Cerebellar cortex (tissue), 1 donor: ENCODE data around the gene PURA.

Experiments
- DNase-seq: peaks from one replicate; pipeline ENCODE4 v3.0.0-alpha.2; 2015; ENCODE audit warnings: low spot score

Gene PURA

GRCh38 chr5:140109759-140110645 is 3.9 kb upstream of the PURA start:
- no peak for DNase-seq

DNA sequence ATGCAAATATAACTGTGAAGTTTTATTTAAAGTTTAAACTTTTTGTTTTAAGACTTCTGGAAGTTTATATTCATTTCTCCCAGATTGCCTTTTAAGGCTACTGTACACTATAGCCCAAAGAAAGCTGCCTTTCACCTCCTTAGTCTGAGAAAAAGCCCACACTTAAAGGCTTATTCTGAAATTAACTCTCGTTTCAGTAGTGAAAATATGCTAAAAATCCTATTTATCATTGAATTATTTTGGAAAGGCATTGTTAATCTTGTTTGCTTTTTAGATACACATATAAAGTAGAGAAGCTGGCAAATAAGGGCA is 3.3 kb upstream of the PURA start:
- DNase-seq = no peak

DNA sequence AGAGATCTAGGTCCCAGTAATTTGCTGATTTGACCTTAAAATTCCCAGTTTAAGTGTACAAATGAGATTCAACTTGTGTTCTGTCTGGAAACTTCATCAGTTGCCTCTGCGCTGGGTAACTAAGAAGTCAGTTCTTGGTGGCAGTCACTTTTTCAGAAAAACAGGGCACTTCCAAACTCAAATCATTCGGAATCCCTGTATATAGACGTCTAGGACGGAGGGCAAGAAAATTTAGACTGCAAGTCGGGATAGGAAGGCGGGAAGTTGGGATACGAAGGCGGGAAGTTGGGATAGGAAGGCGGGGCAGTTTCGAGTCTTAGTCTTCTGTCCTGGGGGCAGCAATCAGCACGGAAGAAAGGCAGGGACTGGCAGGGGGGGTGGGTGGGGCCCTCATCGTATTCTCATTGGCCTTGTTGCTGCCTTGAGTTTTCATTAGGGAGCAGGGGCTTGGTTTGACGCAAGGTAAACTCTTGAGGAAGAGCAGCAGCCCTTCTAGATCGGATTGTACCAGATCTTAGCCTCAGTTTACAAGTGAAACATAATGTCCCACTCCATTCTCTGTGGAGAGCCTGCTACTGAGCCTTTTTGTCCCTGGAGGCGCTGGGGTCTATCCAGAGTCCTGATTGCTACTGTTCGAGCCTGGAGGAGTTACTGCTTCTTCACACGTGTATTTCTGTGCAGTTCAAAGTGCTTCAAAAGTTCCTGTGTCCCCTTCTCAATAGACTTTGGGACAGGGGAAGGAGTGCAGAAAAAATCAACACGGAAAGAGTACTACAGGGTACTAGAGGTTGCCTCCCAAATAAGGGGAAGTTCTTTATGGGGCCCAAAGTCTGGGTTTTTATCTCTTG is 2.7 kb upstream of the PURA start:
- peak; percentile 44 for DNase-seq

DNA sequence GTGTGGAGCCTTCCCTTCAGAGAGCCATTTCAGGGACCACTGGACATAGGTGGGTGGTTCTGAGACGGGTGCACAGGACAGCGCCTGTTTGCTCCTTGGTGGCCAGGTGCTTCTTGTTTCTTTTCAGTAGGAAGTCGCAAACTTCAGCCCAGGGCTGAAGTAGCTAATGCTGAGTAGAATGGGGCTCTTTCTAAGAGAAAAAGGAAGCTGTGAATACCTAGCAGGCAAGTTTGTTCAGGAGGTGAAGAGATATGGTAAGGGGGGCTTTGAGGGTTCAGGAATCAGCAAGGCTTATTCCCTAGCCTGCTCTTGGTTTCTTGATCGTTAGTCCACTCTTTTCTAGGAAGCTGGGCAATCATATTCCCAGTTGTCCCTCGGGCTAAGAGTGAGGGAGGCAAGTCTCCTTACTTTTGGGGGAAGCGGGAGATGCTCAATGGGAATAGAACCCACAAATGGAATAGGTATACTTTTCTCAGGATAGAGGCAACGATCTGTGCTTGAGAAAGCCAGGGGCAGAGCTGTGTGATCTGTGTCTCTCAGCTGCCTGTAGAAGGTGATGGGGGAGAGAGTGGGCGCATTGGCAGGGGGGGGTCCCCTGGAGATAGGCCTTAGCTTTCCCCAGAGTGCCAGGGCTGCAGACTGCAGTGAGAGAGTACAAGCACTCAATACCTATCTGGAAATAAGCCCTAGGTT is 1.9 kb upstream of the PURA start:
- DNase-seq = peak; percentile 27

GRCh38 chr5:140112685-140113179 is 1.2 kb upstream of the PURA start:
- peak; percentile 34 for DNase-seq

DNA sequence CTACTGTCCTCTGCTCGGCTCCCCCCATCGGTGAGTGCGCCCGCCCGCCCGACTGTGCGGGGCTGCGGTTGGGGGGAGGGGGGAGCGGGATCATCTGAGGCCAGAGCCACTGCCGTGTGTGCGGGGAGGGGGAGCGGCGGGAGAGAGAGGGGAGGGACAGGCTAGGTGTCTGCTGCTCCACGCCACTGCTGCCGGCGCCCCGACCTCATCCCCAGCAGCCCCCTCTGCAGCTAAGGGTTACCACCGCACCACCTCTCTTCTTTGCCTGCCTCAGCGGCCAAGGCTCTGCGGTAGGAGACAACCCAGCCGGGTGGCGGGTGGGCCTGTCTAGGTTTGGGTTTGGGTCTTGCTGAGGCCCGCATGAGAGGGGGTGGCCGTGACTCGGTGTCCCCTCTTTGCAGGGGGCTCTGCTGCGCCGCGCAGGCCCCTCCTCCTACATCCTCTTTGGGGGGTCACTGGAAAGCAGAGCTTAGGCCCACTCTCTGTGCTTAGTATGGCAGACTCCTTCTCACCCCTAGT is 670 bp upstream of the PURA start:
- DNase-seq = peak; percentile 31

DNA sequence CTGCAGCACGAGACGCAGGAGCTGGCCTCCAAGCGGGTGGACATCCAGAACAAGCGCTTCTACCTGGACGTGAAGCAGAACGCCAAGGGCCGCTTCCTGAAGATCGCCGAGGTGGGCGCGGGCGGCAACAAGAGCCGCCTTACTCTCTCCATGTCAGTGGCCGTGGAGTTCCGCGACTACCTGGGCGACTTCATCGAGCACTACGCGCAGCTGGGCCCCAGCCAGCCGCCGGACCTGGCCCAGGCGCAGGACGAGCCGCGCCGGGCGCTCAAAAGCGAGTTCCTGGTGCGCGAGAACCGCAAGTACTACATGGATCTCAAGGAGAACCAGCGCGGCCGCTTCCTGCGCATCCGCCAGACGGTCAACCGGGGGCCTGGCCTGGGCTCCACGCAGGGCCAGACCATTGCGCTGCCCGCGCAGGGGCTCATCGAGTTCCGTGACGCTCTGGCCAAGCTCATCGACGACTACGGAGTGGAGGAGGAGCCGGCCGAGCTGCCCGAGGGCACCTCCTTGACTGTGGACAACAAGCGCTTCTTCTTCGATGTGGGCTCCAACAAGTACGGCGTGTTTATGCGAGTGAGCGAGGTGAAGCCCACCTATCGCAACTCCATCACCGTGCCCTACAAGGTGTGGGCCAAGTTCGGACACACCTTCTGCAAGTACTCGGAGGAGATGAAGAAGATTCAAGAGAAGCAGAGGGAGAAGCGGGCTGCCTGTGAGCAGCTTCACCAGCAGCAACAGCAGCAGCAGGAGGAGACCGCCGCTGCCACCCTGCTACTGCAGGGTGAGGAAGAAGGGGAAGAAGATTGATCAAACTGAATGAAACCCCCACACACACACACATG is 654 bp downstream of the PURA start:
- DNase-seq = peak; percentile 52

GRCh38 chr5:140115186-140115500 is 1.2 kb downstream of the PURA start:
- DNase-seq = no peak

DNA sequence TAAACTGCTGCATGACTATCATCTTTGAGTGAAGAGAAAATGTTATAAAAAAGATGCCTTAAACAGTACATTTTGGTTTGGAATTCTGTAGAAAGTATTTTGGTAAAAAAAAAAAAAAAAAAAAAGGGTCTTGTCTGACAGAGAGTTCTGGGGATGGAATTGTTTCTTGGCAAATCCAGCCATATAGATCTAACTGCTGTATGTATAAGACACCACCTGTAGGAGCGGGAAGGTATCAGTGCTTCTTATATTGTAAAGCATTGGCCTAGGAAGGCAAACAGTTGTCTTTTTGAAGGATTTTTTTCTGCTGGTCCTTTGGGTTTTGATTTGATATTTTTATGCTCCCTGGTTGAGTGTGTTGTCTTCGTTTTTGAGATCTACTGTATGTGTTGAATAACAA is 2.8 kb downstream of the PURA start:
- peak; percentile 31 for DNase-seq

DNA sequence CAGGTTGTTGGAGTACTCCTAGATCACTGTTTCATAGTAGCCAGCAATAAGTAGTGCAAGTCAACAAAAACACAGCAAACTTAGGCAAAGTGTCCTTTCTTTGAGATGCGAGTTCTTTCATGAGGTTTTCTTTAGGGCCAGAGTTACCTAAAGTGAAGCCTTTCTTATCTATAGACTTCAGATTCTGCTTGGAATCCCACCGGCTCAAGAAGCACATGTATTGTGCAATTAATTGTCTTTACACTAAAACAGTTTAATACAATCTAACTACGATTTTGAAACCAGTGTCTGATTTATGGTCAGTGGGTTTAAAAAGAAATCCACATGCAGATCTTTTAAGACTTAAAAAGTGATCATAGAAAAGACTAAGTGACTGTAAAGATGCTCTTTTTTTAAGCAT is 3.6 kb downstream of the PURA start:
- DNase-seq = no peak

GRCh38 chr5:140118302-140118936 is 4.5 kb downstream of the PURA start:
- DNase-seq = peak; percentile 31

DNA sequence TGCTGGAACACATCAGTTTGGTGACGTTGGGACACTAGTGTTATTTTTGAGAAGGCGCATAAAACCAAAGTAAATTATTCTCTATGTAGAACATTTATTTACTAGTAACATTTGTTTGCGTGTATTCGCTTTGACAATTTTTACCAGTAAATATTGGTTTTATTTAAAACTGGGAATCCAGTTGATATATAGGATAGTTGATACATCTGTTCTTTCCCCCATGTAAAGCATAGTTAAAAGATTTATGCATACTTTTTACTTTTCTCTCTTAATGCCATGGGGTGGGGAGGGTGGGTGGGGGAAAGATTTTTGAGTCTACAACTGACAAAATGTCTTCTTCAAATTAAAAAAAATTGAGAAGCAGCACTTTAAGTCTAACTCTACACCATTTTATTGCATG is 11.7 kb downstream of the PURA start, which contains the start of gene IGIP:
IGIP (plus strand) TSS at position 301 of the 400 bp plus-strand sequence. CDS start 2,540 bp downstream, outside the sequence.
- DNase-seq = no peak

DNA sequence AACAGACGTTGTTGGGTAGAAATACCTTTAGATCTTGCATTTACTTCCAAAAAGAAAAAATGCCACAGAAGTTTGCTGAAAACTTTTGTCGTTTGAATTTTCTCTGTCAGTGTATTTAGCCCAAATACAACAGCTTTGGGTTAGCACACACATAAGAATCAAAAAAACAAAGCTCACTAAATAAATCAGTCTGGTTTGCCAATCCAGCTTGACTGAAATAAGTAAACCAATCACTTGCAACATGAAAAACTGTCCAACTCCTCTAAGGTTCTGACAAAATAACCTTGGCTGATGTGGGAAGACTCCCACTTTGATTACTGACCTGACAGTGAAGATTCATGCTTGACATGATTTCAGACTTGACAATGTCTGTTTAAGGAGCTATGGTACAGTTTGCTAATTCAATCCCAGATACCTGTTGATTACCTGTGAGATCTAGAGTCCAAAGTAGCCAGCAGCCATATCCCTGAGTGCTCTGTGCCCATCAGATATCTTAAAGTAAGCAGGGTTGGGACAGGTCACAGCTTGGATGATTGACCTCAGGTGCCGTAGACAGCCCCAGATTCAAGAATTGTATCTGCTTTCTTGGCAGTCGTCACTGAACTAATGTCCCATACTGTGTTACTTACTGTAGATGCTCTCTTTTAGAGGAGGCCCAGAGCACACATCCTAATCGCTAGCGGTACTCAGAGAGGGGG is 12.6 kb downstream of the PURA start:
- DNase-seq = no peak

DNA sequence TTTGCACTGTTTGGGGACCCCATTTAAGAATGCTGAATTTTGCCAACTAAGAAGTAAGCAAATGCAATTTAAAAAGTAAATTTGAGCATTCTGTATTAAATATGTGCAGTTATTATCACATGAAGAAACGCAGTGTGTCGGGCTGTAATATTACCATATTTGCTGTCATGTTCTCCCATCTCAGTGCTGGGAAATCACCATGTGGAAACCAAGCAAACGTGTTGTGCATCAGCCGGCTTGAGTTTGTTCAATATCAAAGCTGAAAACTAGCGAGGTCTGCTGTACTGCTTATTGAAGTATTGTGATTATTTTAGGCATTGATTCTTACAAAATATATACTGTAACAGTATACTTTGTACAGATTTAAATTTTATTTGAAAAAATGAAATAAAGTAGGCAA is 14.5 kb downstream of the PURA start:
- no peak for DNase-seq

DNA sequence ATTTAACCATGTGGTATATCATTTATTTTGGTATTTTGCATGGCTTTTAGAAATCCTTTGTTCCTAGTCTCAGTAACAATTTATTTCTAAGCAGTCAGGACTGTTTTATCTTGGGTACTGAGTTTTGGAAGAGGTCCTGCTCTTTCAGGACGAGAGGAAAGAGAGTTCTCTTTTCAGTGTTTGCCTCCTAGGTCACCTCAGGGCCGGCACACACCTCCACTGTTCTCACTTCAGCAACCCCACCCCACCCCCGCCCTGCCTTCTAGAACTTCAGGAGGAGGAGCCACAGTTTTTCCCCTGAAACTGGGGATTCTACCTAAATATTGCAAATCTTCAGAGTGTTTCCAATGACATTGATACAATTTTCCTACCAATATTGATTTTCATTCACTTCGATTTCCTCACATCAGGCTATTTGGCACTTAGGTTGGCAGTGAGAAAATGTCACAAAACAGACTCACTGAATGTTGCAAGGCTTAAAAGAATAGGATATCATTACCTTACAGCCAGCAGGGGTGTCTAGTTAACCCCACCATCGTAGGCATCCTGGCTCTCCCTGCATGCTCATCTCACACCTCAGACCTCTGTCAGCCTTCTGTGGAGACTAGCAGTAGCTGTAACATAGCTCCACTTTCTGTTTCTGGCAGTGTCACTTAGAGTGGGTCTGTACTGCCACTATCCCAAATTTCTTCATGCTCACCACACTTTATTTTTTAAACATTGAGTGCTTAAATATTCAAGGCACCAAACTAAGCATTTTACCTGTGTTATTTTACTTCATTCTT is 17.2 kb downstream of the PURA start:
- DNase-seq = no peak

DNA sequence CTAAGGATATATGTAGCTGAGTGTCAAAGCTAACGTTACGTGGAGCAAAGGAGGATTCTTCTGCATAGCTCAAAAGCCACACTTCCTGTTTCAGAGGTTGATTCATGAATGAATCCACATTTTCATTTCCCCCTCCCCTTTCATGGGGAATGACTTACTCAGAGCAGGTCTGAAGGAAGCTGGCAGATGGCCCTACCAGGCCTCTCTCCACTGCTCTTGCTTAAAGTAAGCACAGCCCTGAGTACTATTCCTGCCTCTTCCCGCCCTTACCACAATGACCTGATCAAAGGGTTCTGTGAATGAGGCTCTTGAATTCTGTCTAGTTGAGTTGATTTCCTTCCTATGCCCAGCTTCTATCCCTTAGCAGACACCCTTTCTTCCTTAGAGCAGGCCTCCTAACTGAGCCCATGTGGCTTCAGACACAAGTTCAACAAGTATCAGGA is 18.1 kb downstream of the PURA start:
- no peak for DNase-seq

GRCh38 chr5:140133514-140134167 is 19.7 kb downstream of the PURA start:
- DNase-seq = no peak

GRCh38 chr5:140134277-140134935 is 20.5 kb downstream of the PURA start:
- no peak for DNase-seq
